Peyer's patch (tissue), 4 donors: ENCODE measurements around the gene OR51A4.

Source experiments
- POLR2A ChIP-seq, 2 donors: fragments of 450-650 bp; IDR thresholded peaks; one replicate each; pipeline ENCODE4 v1.5.1; 2017; ENCODE audit warnings: antibody characterized with exemption in 2 of 2, mild to moderate bottlenecking in 2 of 2, moderate library complexity in 2 of 2
- TF ChIP-seq, protein P1 (sequence below), 6 experiments: fragments of 450-650 bp in 4 of 6; fragments of 200-600 bp in 2 of 6; sonication (generic) in 1 of 6; IDR thresholded peaks; one replicate each; pipeline ENCODE4 v1.5.1; 2017 to 2019; ENCODE audit warnings: antibody characterized with exemption in 6 of 6, mild to moderate bottlenecking in 3 of 6, moderate library complexity in 1 of 6

- TF ChIP-seq, protein P1, sequence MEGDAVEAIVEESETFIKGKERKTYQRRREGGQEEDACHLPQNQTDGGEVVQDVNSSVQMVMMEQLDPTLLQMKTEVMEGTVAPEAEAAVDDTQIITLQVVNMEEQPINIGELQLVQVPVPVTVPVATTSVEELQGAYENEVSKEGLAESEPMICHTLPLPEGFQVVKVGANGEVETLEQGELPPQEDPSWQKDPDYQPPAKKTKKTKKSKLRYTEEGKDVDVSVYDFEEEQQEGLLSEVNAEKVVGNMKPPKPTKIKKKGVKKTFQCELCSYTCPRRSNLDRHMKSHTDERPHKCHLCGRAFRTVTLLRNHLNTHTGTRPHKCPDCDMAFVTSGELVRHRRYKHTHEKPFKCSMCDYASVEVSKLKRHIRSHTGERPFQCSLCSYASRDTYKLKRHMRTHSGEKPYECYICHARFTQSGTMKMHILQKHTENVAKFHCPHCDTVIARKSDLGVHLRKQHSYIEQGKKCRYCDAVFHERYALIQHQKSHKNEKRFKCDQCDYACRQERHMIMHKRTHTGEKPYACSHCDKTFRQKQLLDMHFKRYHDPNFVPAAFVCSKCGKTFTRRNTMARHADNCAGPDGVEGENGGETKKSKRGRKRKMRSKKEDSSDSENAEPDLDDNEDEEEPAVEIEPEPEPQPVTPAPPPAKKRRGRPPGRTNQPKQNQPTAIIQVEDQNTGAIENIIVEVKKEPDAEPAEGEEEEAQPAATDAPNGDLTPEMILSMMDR (IDR thresholded peaks at IDR 0.05), result no peak
- no peak for TF ChIP-seq POLR2A (IDR thresholded peaks at IDR 0.05)
Observed at GRCh38 chr11:4962816-4963215, 15.4 kb upstream of the OR51A4 start.
